HCT116 (cell line): Measurements from ENCODE around the gene DCHS2. TPM values are rescaled to one million over a fixed set of nuclear protein-coding genes. Genes with fewer than 3 reads are reported as not detected.

Experiments
- ATAC-seq: fragments of 200-7000 bp; cut with Tn5 transposase; 2 replicates; pipeline ENCODE4 v1.9.1; 2020; ENCODE audit warnings: mild to moderate bottlenecking, moderate library complexity
- BruUV-seq: library from RNA; stranded (reverse); fragments of 400-500 nt; replicated peaks from 2 replicates; lab custom pipeline; 2021; lab: Mats Ljungman, UMichigan
- CTCF ChIA-PET: fragments of 300-600 bp; sonication (Branson Sonifier 250); formaldehyde crosslinking; loops from one replicate; lab custom pipeline; 2021; ENCODE audit warnings: antibody characterized with exemption; lab: Charles Lee
- POLR2A ChIA-PET: fragments of 300-600, 350-600 bp; sonication (Branson Sonifier 250); formaldehyde crosslinking; loops from one replicate; lab custom pipeline; 2021; ENCODE audit warnings: antibody characterized with exemption; lab: Charles Lee
- RAD21 ChIA-PET, 2 experiments: fragments of 300-600 bp; sonication (Branson Sonifier 250); formaldehyde crosslinking; loops; one replicate each; lab custom pipeline; 2023; ENCODE audit warnings: low total read pairs in 2 of 2; ENCODE audit not compliant: uncharacterized antibody in 2 of 2, unreplicated experiment in 2 of 2, low non-redundant PET in 1 of 2; lab: Charles Lee
- DNase-seq: peaks from one replicate; pipeline ENCODE4 v3.0.0-alpha.2; 2010; ENCODE audit warnings: low read depth, low spot score
- H2AFZ ChIP-seq: fragments of 200-600 bp; shearing (Covaris generic), sonication (generic); 2 replicates; pipeline ENCODE4 v1.6.1; 2017; ENCODE audit warnings: low read depth, mixed run types, mixed read lengths, antibody characterized with exemption, low read length; ENCODE audit not compliant: poor library complexity, severe bottlenecking
- H3K27ac ChIP-seq: 2 replicates; pipeline ENCODE4 v1.5.1; 2012; ENCODE audit warnings: low read depth, low read length
- H3K27me3 ChIP-seq: fragments of 200-600 bp; sonication (generic); 2 replicates; pipeline ENCODE4 v1.6.1; 2016; ENCODE audit warnings: mixed run types, low read length, mixed read lengths; ENCODE audit not compliant: insufficient read depth
- H3K36me3 ChIP-seq, 2 experiments: fragments of 200-500 bp in 1 of 2; fragments of 200-600 bp in 1 of 2; sonication (Bioruptor generic) in 1 of 2; sonication (generic) in 1 of 2; 2 replicates each; pipeline versions ENCODE4 v1.5.1 to v1.6.1; 2014 to 2016; ENCODE audit warnings: low read length in 2 of 2, inconsistent platforms in 1 of 2, mixed read lengths in 1 of 2, mixed run types in 1 of 2; ENCODE audit not compliant: insufficient read depth in 2 of 2, control insufficient read depth in 1 of 2
- H3K4me1 ChIP-seq, 2 experiments: fragments of 200-600 bp in 1 of 2; sonication (generic) in 1 of 2; 2 replicates each; pipeline versions ENCODE4 v1.5.1 to v1.6.1; 2012 to 2017; ENCODE audit warnings: low read length in 2 of 2, inconsistent platforms in 1 of 2, mild to moderate bottlenecking in 1 of 2, mixed read lengths in 1 of 2, mixed run types in 1 of 2, moderate library complexity in 1 of 2; ENCODE audit not compliant: insufficient read depth in 2 of 2, control insufficient read depth in 1 of 2
- H3K4me2 ChIP-seq: fragments of 200-600 bp; sonication (generic); 2 replicates; pipeline ENCODE4 v1.6.1; 2017; ENCODE audit warnings: mixed run types, low read length, mixed read lengths
- H3K4me3 ChIP-seq, 2 experiments: fragments of 200-600 bp in 1 of 2; sonication (generic) in 1 of 2; replicated peaks in 1 of 2; 2 replicates each; pipeline ENCODE4 v1.5.1; 2011 to 2016; ENCODE audit warnings: low read length in 2 of 2, control low read depth in 1 of 2, low read depth in 1 of 2, mild to moderate bottlenecking in 1 of 2, mixed read lengths in 1 of 2, mixed run types in 1 of 2
- H3K79me2 ChIP-seq: fragments of 200-600 bp; sonication (generic); 2 replicates; pipeline ENCODE4 v1.6.1; 2017; ENCODE audit warnings: mild to moderate bottlenecking, mixed run types, low read length, moderate library complexity, mixed read lengths; ENCODE audit not compliant: insufficient read depth
- H3K9ac ChIP-seq: fragments of 200-600 bp; sonication (generic); 2 replicates; pipeline ENCODE4 v1.6.1; 2016; ENCODE audit warnings: low read length, mixed read lengths
- H3K9me2 ChIP-seq: fragments of 200-600 bp; sonication (generic), shearing (Covaris generic); 2 replicates; pipeline ENCODE4 v1.6.1; 2017; ENCODE audit warnings: mixed run types, mild to moderate bottlenecking, moderate library complexity; ENCODE audit not compliant: insufficient read depth
- H3K9me3 ChIP-seq, 2 experiments: fragments of 200-500 bp in 1 of 2; fragments of 200-600 bp in 1 of 2; sonication (Bioruptor generic) in 1 of 2; sonication (generic) in 1 of 2; 2 replicates each; pipeline ENCODE4 v1.6.1; 2014 to 2017; ENCODE audit warnings: low read length in 2 of 2, mixed read lengths in 2 of 2, inconsistent platforms in 1 of 2, low read depth in 1 of 2, mild to moderate bottlenecking in 1 of 2, mixed run types in 1 of 2, moderate library complexity in 1 of 2; ENCODE audit not compliant: control insufficient read depth in 1 of 2, insufficient read depth in 1 of 2
- H4K20me1 ChIP-seq: fragments of 200-600 bp; sonication (generic), shearing (Covaris generic); 2 replicates; pipeline ENCODE4 v1.6.1; 2017; ENCODE audit warnings: mixed run types, mild to moderate bottlenecking, moderate library complexity; ENCODE audit not compliant: insufficient read depth
- CBX3 ChIP-seq: IDR thresholded peaks from 2 replicates; pipeline ENCODE4 v1.6.1; 2012; ENCODE audit warnings: low read depth
- CEBPB ChIP-seq: IDR thresholded peaks from 2 replicates; pipeline ENCODE4 v1.6.1; 2012; ENCODE audit warnings: low read depth
- CTCF ChIP-seq, 3 experiments: fragments of 200-600 bp in 1 of 3; sonication (generic) in 1 of 3; IDR thresholded peaks in 2 of 3; conservative IDR thresholded peaks in 1 of 3; 2 replicates each; pipeline ENCODE4 v1.5.1; 2012 to 2017; ENCODE audit warnings: low read depth in 2 of 3, low read length in 2 of 3, antibody characterized with exemption in 1 of 3, borderline replicate concordance in 1 of 3, control low read depth in 1 of 3, mild to moderate bottlenecking in 1 of 3, mixed read lengths in 1 of 3, mixed run types in 1 of 3, moderate library complexity in 1 of 3; ENCODE audit not compliant: insufficient read depth in 1 of 3
- EGR1 ChIP-seq: IDR thresholded peaks from 2 replicates; pipeline ENCODE4 v1.6.1; 2012; ENCODE audit warnings: low read depth
- EZH2 ChIP-seq: fragments of 200-600 bp; sonication (generic); IDR thresholded peaks from 2 replicates; pipeline ENCODE4 v1.6.1; 2017; ENCODE audit warnings: antibody characterized with exemption, mixed run types
- EZH2phosphoT487 ChIP-seq: fragments of 200-600 bp; IDR thresholded peaks from 2 replicates; pipeline ENCODE4 v1.6.1; 2018; ENCODE audit warnings: antibody characterized with exemption, borderline replicate concordance
- JUND ChIP-seq: IDR thresholded peaks from 2 replicates; pipeline ENCODE4 v1.6.1; 2012
- RAD21 ChIP-seq: IDR thresholded peaks from 2 replicates; pipeline ENCODE4 v1.6.1; 2012; ENCODE audit warnings: low read depth, mild to moderate bottlenecking
- REST ChIP-seq: IDR thresholded peaks from 2 replicates; pipeline ENCODE4 v1.6.1; 2012; ENCODE audit warnings: low read depth
- SIN3A ChIP-seq: IDR thresholded peaks from 2 replicates; pipeline ENCODE4 v1.6.1; 2012; ENCODE audit warnings: low read depth
- SP1 ChIP-seq: IDR thresholded peaks from 2 replicates; pipeline ENCODE4 v1.6.1; 2012; ENCODE audit warnings: low read depth
- SRF ChIP-seq: IDR thresholded peaks from 2 replicates; pipeline ENCODE4 v1.6.1; 2012; ENCODE audit warnings: low read depth
- ZNF274 ChIP-seq: fragments of 200-500 bp; sonication (Bioruptor generic); IDR thresholded peaks from 2 replicates; pipeline ENCODE4 v1.6.1; 2014; ENCODE audit warnings: mild to moderate bottlenecking, low read depth, low read length, inconsistent platforms
- intact Hi-C: fragments of 100-400 bp; cut with micrococcal nuclease; formaldehyde crosslinking; loops from 2 replicates; pipeline ENCODE4 v1.10.0; 2022
- total RNA-seq: library from RNA; stranded (reverse); gene quantifications from one replicate; pipeline ENCODE4 v1.2.1, GENCODE V29; 2021; ENCODE audit not compliant: unreplicated experiment

Gene DCHS2
- total RNA-seq, 1 experiment from 2014 or later: 0.05 TPM

GRCh38 chr4:154485127-154485773, 6.3 kb downstream of the DCHS2 start (continued):
- TF ChIP-seq CTCF (IDR thresholded peaks at IDR 0.05 in 2 of 3, conservative IDR thresholded peaks at IDR 0.05 in 1 of 3; ENCODE audit: borderline replicate concordance in 1 of 3, insufficient read depth in 1 of 3, low read depth in 2 of 3, low read length in 2 of 3): no peak
- no peak for TF ChIP-seq SRF
- no peak for TF ChIP-seq EGR1
- TF ChIP-seq JUND: no peak
- no peak for TF ChIP-seq SIN3A
- no peak for TF ChIP-seq SP1
- no peak for TF ChIP-seq CEBPB
- TF ChIP-seq CBX3: no peak

GRCh38 chr4:154478547-154478946, 13.1 kb downstream of the DCHS2 start:
- H3K27ac ChIP-seq: no peak overlapping the region
- no peaks in the 10 kb centered on the region for H3K4me1 ChIP-seq
- DNase-seq (no peak), ATAC-seq (no peak)
- no peak overlapping the region for H3K9ac ChIP-seq
- ChIA-PET CTCF (no interaction called here), RAD21 (no interaction called here), POLR2A (no interaction called here)
- no peaks in the 10 kb centered on the region for H4K20me1 ChIP-seq
- H3K79me2 ChIP-seq: no peaks in the 10 kb centered on the region
- H3K4me2 ChIP-seq: no peak overlapping the region
- no peaks in the 10 kb centered on the region for H3K27me3 ChIP-seq
- no peaks in the 10 kb centered on the region for H3K36me3 ChIP-seq
- TF ChIP-seq JUND: no peak
- TF ChIP-seq ZNF274: no peak
- TF ChIP-seq EZH2phosphoT487: no peak
- no peak for TF ChIP-seq CBX3
- no peak for TF ChIP-seq SRF
- TF ChIP-seq CEBPB: no peak
- TF ChIP-seq RAD21: no peak
- no peak for TF ChIP-seq REST
- TF ChIP-seq EZH2: no peak
- H3K9me2 ChIP-seq: no peaks in the 10 kb centered on the region
- H2AFZ ChIP-seq: no peak overlapping the region
- BruUV-seq: no TSS peak
- H3K4me3 ChIP-seq: no peak overlapping the region
- H3K9me3 ChIP-seq: no peaks in the 10 kb centered on the region
- intact Hi-C loops: no loop called here
